ENCODE measurements around the gene SERPINB11.
"Not testable (repeated sequence)": the region's sequence is repeated elsewhere in the genome, so short reads cannot be mapped to it uniquely, and the experiment has no call there.

SERPINB11 gene

GRCh38 chr18:63702660-63703059 is at the start of gene SERPINB11:
Gene SERPINB11 (plus strand): TSS chr18:63702960. CDS start chr18:63710194, 7,234 bp downstream.
- no peak for DNase-seq (ENCODE audit: low read depth in 2 of 2, low spot score in 1 of 2)

GRCh38 chr18:63658920-63659319 is 43.8 kb upstream of the SERPINB11 start:
- not testable (repeated sequence) for DNase-seq (ENCODE audit: low read depth in 2 of 2, low spot score in 1 of 2)

- not testable (repeated sequence) for DNase-seq (ENCODE audit: low read depth in 2 of 2, low spot score in 1 of 2)
These were observed 41.0 kb upstream of the SERPINB11 start, which contains the start of gene SERPINB3 for GRCh38 chr18:63661750-63662149. Gene SERPINB3 (minus strand): TSS chr18:63661893. CDS start chr18:63661216, 677 bp downstream.

- no peak for DNase-seq (ENCODE audit: low read depth in 2 of 2, low spot score in 1 of 2)
These were observed 38.2 kb upstream of the SERPINB11 start for GRCh38 chr18:63664571-63664970.

- DNase-seq (ENCODE audit: low read depth in 2 of 2, low spot score in 1 of 2): no peak
These were observed 26.0 kb upstream of the SERPINB11 start for GRCh38 chr18:63676526-63677323.

- no peak for DNase-seq (ENCODE audit: low read depth in 2 of 2, low spot score in 1 of 2)
These were observed 25.1 kb upstream of the SERPINB11 start for GRCh38 chr18:63677500-63678225.

- DNase-seq (ENCODE audit: low read depth in 2 of 2, low spot score in 1 of 2): no peak
These were observed 22.7 kb upstream of the SERPINB11 start for GRCh38 chr18:63679820-63680606.

GRCh38 chr18:63681449-63682340 is 21.1 kb upstream of the SERPINB11 start:
- no peak for DNase-seq (ENCODE audit: low read depth in 2 of 2, low spot score in 1 of 2)

- DNase-seq (ENCODE audit: low read depth in 2 of 2, low spot score in 1 of 2): no peak
These were observed 19.6 kb upstream of the SERPINB11 start for GRCh38 chr18:63683152-63683551.

GRCh38 chr18:63683890-63684289 is 18.9 kb upstream of the SERPINB11 start:
- DNase-seq (ENCODE audit: low read depth in 2 of 2, low spot score in 1 of 2): no peak

- DNase-seq (ENCODE audit: low read depth in 2 of 2, low spot score in 1 of 2): no peak
These were observed 18.0 kb upstream of the SERPINB11 start for GRCh38 chr18:63684718-63685117.

- DNase-seq (ENCODE audit: low read depth in 2 of 2, low spot score in 1 of 2): no peak
These were observed 15.9 kb upstream of the SERPINB11 start for GRCh38 chr18:63686871-63687270.

- DNase-seq (ENCODE audit: low read depth in 2 of 2, low spot score in 1 of 2): no peak
These were observed 13.7 kb upstream of the SERPINB11 start for GRCh38 chr18:63689064-63689463.

- no peak for DNase-seq (ENCODE audit: low read depth in 2 of 2, low spot score in 1 of 2)
These were observed 5.6 kb upstream of the SERPINB11 start for GRCh38 chr18:63697097-63697660.

- DNase-seq (ENCODE audit: low read depth in 2 of 2, low spot score in 1 of 2): no peak
These were observed 2.3 kb upstream of the SERPINB11 start for GRCh38 chr18:63700501-63700900.

GRCh38 chr18:63701952-63702351 is 808 bp upstream of the SERPINB11 start:
- DNase-seq (ENCODE audit: low read depth in 2 of 2, low spot score in 1 of 2): no peak

- no peak for DNase-seq (ENCODE audit: low read depth in 2 of 2, low spot score in 1 of 2)
These were observed 2.6 kb downstream of the SERPINB11 start for GRCh38 chr18:63705401-63705800.

GRCh38 chr18:63707816-63708215 is 5.1 kb downstream of the SERPINB11 start:
- no peak for DNase-seq (ENCODE audit: low read depth in 2 of 2, low spot score in 1 of 2)

GRCh38 chr18:63708650-63709049 is 5.9 kb downstream of the SERPINB11 start:
- DNase-seq (ENCODE audit: low read depth in 2 of 2, low spot score in 1 of 2): no peak
